NT2/D1 (cell line): ENCODE data around the gene DPP6.

Source experiments
- SUZ12 ChIP-seq: IDR thresholded peaks from 2 replicates; pipeline ENCODE4 v1.6.1; 2011; ENCODE audit not compliant: insufficient read length, insufficient read depth; ENCODE audit errors: extremely low read depth
- YY1 ChIP-seq: IDR thresholded peaks from 2 replicates; pipeline ENCODE4 v1.6.1; 2011; ENCODE audit not compliant: insufficient read length, insufficient read depth
- ZNF274 ChIP-seq: IDR thresholded peaks from 2 replicates; pipeline ENCODE4 v1.6.1; 2011; ENCODE audit warnings: mild to moderate bottlenecking, low read depth, low read length

DNA sequence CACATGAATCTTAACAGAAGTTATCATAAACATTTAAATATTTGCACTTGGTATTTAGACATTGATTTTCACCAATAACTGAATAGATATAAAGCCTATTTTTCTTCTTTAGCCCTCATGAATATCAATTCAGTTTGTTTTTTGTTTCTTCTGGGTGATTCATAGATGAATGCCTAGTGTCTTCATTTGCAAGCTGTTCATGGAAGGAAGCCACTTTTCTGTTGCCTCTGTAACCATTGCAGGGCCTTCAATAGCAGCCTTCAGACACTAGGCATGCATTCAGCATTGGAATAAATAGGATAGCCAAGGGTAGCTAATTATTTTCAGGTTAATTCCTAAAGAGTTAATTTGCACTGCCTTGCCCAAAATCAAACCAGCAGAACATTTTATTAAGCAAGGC lies 375.3 kb downstream of the DPP6 start:
- TF ChIP-seq ZNF274: no peak
- no peak for TF ChIP-seq YY1
- TF ChIP-seq SUZ12: no peak
